Neuronal stem cell (in vitro differentiated cells): Measurements from ENCODE around the gene TMEM98.
"Not testable (repeated sequence)": the region's sequence is repeated elsewhere in the genome, so short reads cannot be mapped to it uniquely, and the experiment has no call there.

Experiments
- DNase-seq: peaks from one replicate; pipeline ENCODE4 v3.0.0-alpha.2; 2013; ENCODE audit warnings: low spot score
- H2AFZ ChIP-seq: one replicate; pipeline ENCODE4 v1.6.1; 2013; ENCODE audit warnings: mild to moderate bottlenecking, low read length, inconsistent platforms
- H2AK5ac ChIP-seq: 2 replicates; pipeline ENCODE4 v1.6.1; 2013; ENCODE audit warnings: low read depth, mild to moderate bottlenecking, inconsistent platforms, low read length, moderate library complexity, mixed read lengths
- H2BK120ac ChIP-seq: 2 replicates; pipeline ENCODE4 v1.6.1; 2013; ENCODE audit warnings: low read depth, mild to moderate bottlenecking, inconsistent platforms, low read length, moderate library complexity, mixed read lengths
- H2BK12ac ChIP-seq: one replicate; pipeline ENCODE4 v1.6.1; 2013; ENCODE audit warnings: low read length, inconsistent platforms
- H2BK15ac ChIP-seq: 2 replicates; pipeline ENCODE4 v1.6.1; 2013; ENCODE audit warnings: mild to moderate bottlenecking, low read length, inconsistent platforms, mixed read lengths
- H2BK5ac ChIP-seq: one replicate; pipeline ENCODE4 v1.6.1; 2013; ENCODE audit warnings: inconsistent platforms, mild to moderate bottlenecking, low read length, moderate library complexity
- H3K14ac ChIP-seq: one replicate; pipeline ENCODE4 v1.6.1; 2013; ENCODE audit warnings: low read length, inconsistent platforms
- H3K18ac ChIP-seq: 2 replicates; pipeline ENCODE4 v1.6.1; 2013; ENCODE audit warnings: low read length, inconsistent platforms
- H3K23ac ChIP-seq: 2 replicates; pipeline ENCODE4 v1.6.1; 2013; ENCODE audit warnings: low read depth, mild to moderate bottlenecking, mixed read lengths, low read length, inconsistent platforms; ENCODE audit not compliant: poor library complexity
- H3K27ac ChIP-seq: replicated peaks from 3 replicates; pipeline ENCODE4 v1.5.1; 2013; ENCODE audit warnings: low read length, inconsistent platforms
- H3K27me3 ChIP-seq, 3 experiments: 2 replicates each; pipeline ENCODE4 v1.6.1; 2013; ENCODE audit warnings: low read length in 3 of 3, mild to moderate bottlenecking in 2 of 3, inconsistent platforms in 1 of 3, low read depth in 1 of 3, mixed read lengths in 1 of 3, moderate library complexity in 1 of 3; ENCODE audit not compliant: control insufficient read depth in 3 of 3, insufficient read depth in 3 of 3
- H3K36me3 ChIP-seq, 2 donors: replicated peaks in 1 of 2; 2 replicates each; pipeline ENCODE4 v1.6.1; 2013; ENCODE audit warnings: low read length in 2 of 2; ENCODE audit not compliant: control insufficient read depth in 2 of 2, insufficient read depth in 2 of 2
- H3K4ac ChIP-seq: 2 replicates; pipeline ENCODE4 v1.6.1; 2013; ENCODE audit warnings: inconsistent platforms, mild to moderate bottlenecking, low read length, moderate library complexity
- H3K4me1 ChIP-seq, 2 donors: 1 replicate in 1 of 2; 2 replicates in 1 of 2; pipeline ENCODE4 v1.6.1; 2013; ENCODE audit warnings: low read length in 2 of 2, low read depth in 1 of 2; ENCODE audit not compliant: control insufficient read depth in 2 of 2, insufficient read depth in 1 of 2
- H3K4me2 ChIP-seq: one replicate; pipeline ENCODE4 v1.6.1; 2013; ENCODE audit warnings: mild to moderate bottlenecking, low read length, inconsistent platforms; ENCODE audit not compliant: insufficient read depth, poor library complexity, severe bottlenecking
- H3K4me3 ChIP-seq, 2 donors: 2 replicates each; pipeline ENCODE4 v1.5.1; 2013; ENCODE audit warnings: low read length in 2 of 2, mild to moderate bottlenecking in 2 of 2, inconsistent platforms in 1 of 2, moderate library complexity in 1 of 2
- H3K79me1 ChIP-seq: one replicate; pipeline ENCODE4 v1.6.1; 2013; ENCODE audit warnings: low read depth, mild to moderate bottlenecking, inconsistent platforms, low read length, moderate library complexity
- H3K9ac ChIP-seq: one replicate; pipeline ENCODE4 v1.6.1; 2013; ENCODE audit warnings: mild to moderate bottlenecking, low read depth, low read length, inconsistent platforms; ENCODE audit not compliant: poor library complexity
- H3K9me3 ChIP-seq, 2 donors: replicated peaks in 1 of 2; 2 replicates each; pipeline versions ENCODE3 to v1.6.1; 2013; ENCODE audit warnings: low read length in 2 of 2, mild to moderate bottlenecking in 2 of 2, inconsistent platforms in 1 of 2, low read depth in 1 of 2, mixed read lengths in 1 of 2, moderate library complexity in 1 of 2; ENCODE audit not compliant: control insufficient read depth in 2 of 2, insufficient read depth in 1 of 2
- H4K8ac ChIP-seq: one replicate; pipeline ENCODE4 v1.6.1; 2013; ENCODE audit warnings: low read depth, mild to moderate bottlenecking, inconsistent platforms, low read length, moderate library complexity
- H4K91ac ChIP-seq: one replicate; pipeline ENCODE4 v1.6.1; 2013; ENCODE audit warnings: low read length, low read depth, mild to moderate bottlenecking, inconsistent platforms; ENCODE audit not compliant: poor library complexity
- WGBS, 2 donors: extraction: QIAGEN DNeasy Blood & Tissue Kit; methylation state at CpG; one replicate each; pipeline ENCODE4 v1.1.7; 2013; ENCODE audit warnings: missing lambda C conversion rate in 2 of 2, mixed read lengths in 1 of 2; ENCODE audit not compliant: insufficient read length in 2 of 2, insufficient replicate concordance in 1 of 2; ENCODE audit errors: extremely low coverage in 2 of 2; 5-methylcytosine and 5-hydroxymethylcytosine counted together

The TMEM98 gene

DNA sequence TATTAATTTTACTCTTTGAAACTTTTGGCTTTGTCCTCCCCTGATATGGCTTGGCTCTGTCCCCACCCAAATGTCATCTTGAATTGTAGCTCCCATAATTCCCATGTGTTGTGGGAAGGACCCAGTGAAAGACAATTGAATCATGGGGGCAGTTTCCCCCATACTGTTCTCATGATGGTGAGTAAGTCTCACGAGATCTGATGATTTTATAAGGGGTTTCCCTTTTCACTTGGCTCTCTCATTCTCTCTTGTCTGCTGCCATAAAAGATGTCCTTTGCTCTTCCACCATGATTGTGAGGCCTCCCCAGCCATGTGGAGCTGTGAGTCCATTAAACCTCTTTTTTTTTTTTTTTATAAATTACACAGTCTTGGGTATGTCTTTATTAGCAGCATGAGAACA is 24.5 kb downstream of the TMEM98 start:
- not testable (repeated sequence) for H2BK12ac ChIP-seq, H3K4me2 ChIP-seq, H3K23ac ChIP-seq, H3K18ac ChIP-seq, H3K9me3 ChIP-seq, H2AK5ac ChIP-seq, H2BK15ac ChIP-seq, H2AFZ ChIP-seq, H3K27ac ChIP-seq, H2BK5ac ChIP-seq, H3K4me3 ChIP-seq, H3K9ac ChIP-seq, H4K8ac ChIP-seq, H3K4ac ChIP-seq, DNase-seq, H3K79me1 ChIP-seq, H3K4me1 ChIP-seq, H2BK120ac ChIP-seq, H3K36me3 ChIP-seq, H3K14ac ChIP-seq, H4K91ac ChIP-seq
- peaks cover 0 to 15% (median 0%) of the 10 kb centered on the region in 3 experiments for H3K27me3 ChIP-seq
- WGBS, 2 donors = no CpG with 5 or more reads among the region's 1 CpG

DNA sequence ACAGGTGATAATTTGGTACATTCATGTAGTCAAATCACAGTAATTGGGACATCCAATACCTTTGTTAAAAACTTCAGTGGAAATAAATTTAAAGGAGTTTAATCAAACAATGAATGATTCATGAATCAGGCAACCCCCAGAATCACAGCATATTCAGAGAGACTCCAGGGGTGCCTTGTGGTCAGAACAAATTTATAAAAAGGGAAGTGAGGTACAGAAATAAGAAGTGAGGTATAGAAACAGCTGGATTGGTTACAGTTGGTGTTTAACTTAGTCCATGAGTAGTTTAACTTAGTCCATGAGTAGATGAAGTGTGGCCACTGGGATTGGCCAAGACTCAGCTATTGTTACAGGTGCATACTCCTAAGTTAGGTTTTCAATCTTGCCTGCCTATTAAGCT is 25.1 kb downstream of the TMEM98 start:
- Histone ChIP-seq H2BK15ac (no peak overlapping the region), H3K9me3 (no peaks in the 10 kb centered on the region), H3K4me2 (no peak overlapping the region), H3K27me3 (peaks cover 0 to 15% (median 0%) of the 10 kb centered on the region in 3 experiments), H2BK5ac (no peak overlapping the region), H3K23ac (no peak overlapping the region), H4K91ac (no peak overlapping the region), H3K4me1 (no peaks in the 10 kb centered on the region), H3K27ac (no peak overlapping the region), H3K18ac (no peak overlapping the region), H3K36me3 (no peaks in the 10 kb centered on the region), H3K79me1 (no peaks in the 10 kb centered on the region), H3K4me3 (no peak overlapping the region), H2AK5ac (no peak overlapping the region), H4K8ac (no peak overlapping the region), H2BK120ac (no peak overlapping the region), H3K4ac (no peak overlapping the region), H2BK12ac (no peak overlapping the region), H3K9ac (no peak overlapping the region), H3K14ac (no peak overlapping the region), H2AFZ (no peak overlapping the region)
- no peak for DNase-seq

DNA sequence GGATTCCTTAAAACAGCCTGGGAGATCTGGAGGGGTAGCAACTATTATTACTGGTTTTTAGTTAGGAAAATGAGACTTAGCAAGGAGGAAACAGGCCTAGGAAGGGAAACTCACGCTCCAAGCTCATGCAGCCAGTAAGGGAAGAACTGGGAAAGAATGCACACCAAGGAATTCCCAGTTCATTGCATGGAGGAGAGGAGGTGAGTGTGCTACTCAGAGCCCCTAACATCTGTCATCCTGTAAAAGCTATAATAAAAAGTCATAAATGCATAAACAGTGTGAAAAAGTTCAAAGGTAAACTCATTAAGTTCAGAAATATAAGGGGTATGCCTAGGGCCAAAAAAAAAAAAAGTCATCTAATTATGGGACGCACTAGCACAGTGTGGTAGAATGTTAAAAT is 25.9 kb downstream of the TMEM98 start:
- no peak overlapping the region for H4K91ac ChIP-seq
- H2BK12ac ChIP-seq = no peak overlapping the region
- no peak overlapping the region for H3K14ac ChIP-seq
- H3K4me3 ChIP-seq = no peak overlapping the region
- H3K18ac ChIP-seq = no peak overlapping the region
- no peaks in the 10 kb centered on the region for H3K9me3 ChIP-seq
- no peaks in the 10 kb centered on the region for H3K4me1 ChIP-seq
- H2BK5ac ChIP-seq = no peak overlapping the region
- H2BK120ac ChIP-seq = no peak overlapping the region
- H3K79me1 ChIP-seq = no peaks in the 10 kb centered on the region
- no peak overlapping the region for H3K9ac ChIP-seq
- H4K8ac ChIP-seq = no peak overlapping the region
- H2AFZ ChIP-seq = no peak overlapping the region
- no peaks in the 10 kb centered on the region for H3K36me3 ChIP-seq
- no peak overlapping the region for H3K4me2 ChIP-seq
- H3K27ac ChIP-seq = no peak overlapping the region
- no CpG with 5 or more reads among the region's 2 CpGs for WGBS, 2 donors
- peaks cover 0 to 15% (median 0%) of the 10 kb centered on the region in 3 experiments for H3K27me3 ChIP-seq
- no peak overlapping the region for H2AK5ac ChIP-seq
- no peak overlapping the region for H2BK15ac ChIP-seq
- H3K4ac ChIP-seq = no peak overlapping the region
- DNase-seq = no peak
- no peak overlapping the region for H3K23ac ChIP-seq

DNA sequence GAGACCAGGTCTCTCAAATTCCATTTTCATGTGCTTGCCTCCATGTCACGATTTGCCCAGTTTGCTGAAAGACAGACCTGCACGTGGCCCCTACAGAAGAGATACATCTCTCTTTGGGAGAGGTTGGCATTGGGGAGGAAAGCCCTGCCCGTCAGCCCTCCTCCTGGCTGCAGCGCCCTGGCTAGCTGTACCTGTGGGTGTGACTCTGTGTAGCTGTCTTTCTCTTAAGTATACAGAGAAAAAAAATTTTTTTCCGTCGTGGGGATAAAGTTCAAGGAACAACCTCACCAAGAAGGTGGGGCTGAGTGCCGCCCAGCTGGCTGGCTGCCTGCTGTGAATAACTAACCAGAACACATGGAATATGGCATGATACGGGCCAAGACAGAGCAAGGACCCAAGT is 26.5 kb downstream of the TMEM98 start:
- Histone ChIP-seq H3K9ac (no peak overlapping the region), H3K27ac (no peak overlapping the region), H2AK5ac (no peak overlapping the region), H3K4me2 (no peak overlapping the region), H3K9me3 (no peaks in the 10 kb centered on the region), H3K4ac (no peak overlapping the region), H2BK15ac (no peak overlapping the region), H4K91ac (no peak overlapping the region), H2AFZ (no peak overlapping the region), H4K8ac (no peak overlapping the region), H3K4me1 (no peaks in the 10 kb centered on the region), H3K79me1 (no peaks in the 10 kb centered on the region), H3K18ac (no peak overlapping the region), H2BK120ac (no peak overlapping the region), H3K4me3 (no peak overlapping the region), H3K23ac (no peak overlapping the region), H2BK5ac (no peak overlapping the region), H3K14ac (no peak overlapping the region), H3K36me3 (no peaks in the 10 kb centered on the region), H2BK12ac (no peak overlapping the region), H3K27me3 (peaks cover 0 to 15% (median 0%) of the 10 kb centered on the region in 3 experiments)
- WGBS, 2 donors = no CpG with 5 or more reads among the region's 8 CpGs
- DNase-seq = no peak
